HG02852 (cell line): Measurements from ENCODE around the gene ACAN.

Experiments used
- ATAC-seq: cut with Tn5 transposase; IDR thresholded peaks from one replicate; pipeline ENCODE4 v1.9.1; 2021; ENCODE audit warnings: mild to moderate bottlenecking, moderate library complexity; ENCODE audit not compliant: unreplicated experiment

The ACAN gene

GRCh38 chr15:88918738-88919137 lies 115.5 kb downstream of the ACAN start:
- no peak for ATAC-seq

- no peak for ATAC-seq
These were observed 117.1 kb downstream of the ACAN start for GRCh38 chr15:88920186-88920891.

GRCh38 chr15:88920892-88921435 lies 117.7 kb downstream of the ACAN start:
- peak; percentile 87 for ATAC-seq
